SU-DHL-6 (cell line): ENCODE measurements around the gene AP1G2.

Experiments used
- H2AFZ ChIP-seq: fragments of 200-600 bp; sonication (generic); 2 replicates; pipeline ENCODE4 v1.6.1; 2014; ENCODE audit warnings: low read depth, mild to moderate bottlenecking, moderate library complexity, mixed read lengths, antibody characterized with exemption, low read length; ENCODE audit not compliant: severe bottlenecking
- H3F3A ChIP-seq: fragments of 200-600 bp; shearing (Covaris generic); 2 replicates; pipeline ENCODE4 v1.6.0; 2016; ENCODE audit warnings: antibody characterized with exemption, mild to moderate bottlenecking; ENCODE audit not compliant: insufficient read depth
- H3K27ac ChIP-seq: fragments of 200-600 bp; sonication (generic); 2 replicates; pipeline ENCODE4 v1.5.1; 2016; ENCODE audit warnings: low read depth, mild to moderate bottlenecking, low read length, moderate library complexity, mixed read lengths
- H3K27me3 ChIP-seq: fragments of 200-600 bp; sonication (generic), shearing (Covaris generic); 2 replicates; pipeline ENCODE4 v1.6.0; 2014; ENCODE audit warnings: mild to moderate bottlenecking, low read length
- H3K36me3 ChIP-seq: fragments of 200-600 bp; sonication (generic); 2 replicates; pipeline ENCODE4 v1.6.1; 2014; ENCODE audit warnings: mild to moderate bottlenecking, low read length, mixed read lengths
- H3K4me2 ChIP-seq: fragments of 300-600, 200-600 bp; shearing (Covaris generic), sonication (generic); 2 replicates; pipeline ENCODE4 v1.6.0; 2014; ENCODE audit warnings: low read length, low read depth, mild to moderate bottlenecking; ENCODE audit not compliant: poor library complexity, severe bottlenecking
- H3K4me3 ChIP-seq: fragments of 200-600 bp; sonication (generic); 2 replicates; pipeline ENCODE4 v1.5.1; 2014; ENCODE audit warnings: antibody characterized with exemption, low read length, mild to moderate bottlenecking, mixed read lengths; ENCODE audit not compliant: insufficient read depth, poor library complexity, severe bottlenecking
- H3K79me2 ChIP-seq: fragments of 200-600 bp; sonication (generic); 2 replicates; pipeline ENCODE4 v1.6.1; 2014; ENCODE audit warnings: mild to moderate bottlenecking, low read length, moderate library complexity; ENCODE audit not compliant: insufficient read depth
- H3K9ac ChIP-seq: fragments of 200-600 bp; sonication (generic); 2 replicates; pipeline ENCODE4 v1.7.0; 2014; ENCODE audit warnings: mild to moderate bottlenecking, low read length
- H3K9me2 ChIP-seq: fragments of 200-600 bp; sonication (generic); replicated peaks from 2 replicates; pipeline ENCODE4 v1.6.1; 2014; ENCODE audit warnings: low read length; ENCODE audit not compliant: insufficient read depth
- H3K9me3 ChIP-seq: fragments of 200-600 bp; sonication (generic); 2 replicates; pipeline ENCODE4 v1.6.1; 2014; ENCODE audit warnings: low read length, mixed read lengths; ENCODE audit not compliant: insufficient read depth
- H4K20me1 ChIP-seq: fragments of 200-600 bp; sonication (generic); 2 replicates; pipeline ENCODE4 v1.6.1; 2014; ENCODE audit warnings: low read depth, mild to moderate bottlenecking, antibody characterized with exemption, low read length, moderate library complexity, mixed read lengths
- CTCF ChIP-seq: fragments of 200-600 bp; sonication (generic); IDR thresholded peaks from one replicate; pipeline ENCODE4 v1.5.1; 2017; ENCODE audit warnings: antibody characterized with exemption, mild to moderate bottlenecking, low read length, moderate library complexity; ENCODE audit not compliant: insufficient read depth, poor library complexity, severe bottlenecking
- EZH2phosphoT487 ChIP-seq: fragments of 200-600 bp; sonication (generic), shearing (Covaris generic); conservative IDR thresholded peaks from 2 replicates; pipeline ENCODE4 v1.6.1; 2018; ENCODE audit warnings: mild to moderate bottlenecking, antibody characterized with exemption, low read length, moderate library complexity, mixed read lengths

The AP1G2 gene

GRCh38 chr14:23577710-23578392 lies 10.3 kb upstream of the AP1G2 start:
- no peak overlapping the region for H3K4me3 ChIP-seq
- H3K36me3 ChIP-seq: no peaks in the 10 kb centered on the region
- no peak overlapping the region for H2AFZ ChIP-seq
- no peaks in the 10 kb centered on the region for H3K27me3 ChIP-seq
- no peaks in the 10 kb centered on the region for H3F3A ChIP-seq
- H4K20me1 ChIP-seq: no peaks in the 10 kb centered on the region
- no peaks in the 10 kb centered on the region for H3K9me3 ChIP-seq
- no peak overlapping the region for H3K27ac ChIP-seq
- no peak for TF ChIP-seq EZH2phosphoT487
- TF ChIP-seq CTCF: no peak
- no peaks in the 10 kb centered on the region for H3K9me2 ChIP-seq
- H3K4me2 ChIP-seq: no peak overlapping the region
- no peak overlapping the region for H3K9ac ChIP-seq
- no peaks in the 10 kb centered on the region for H3K79me2 ChIP-seq

- Histone ChIP-seq H3K4me2 (no peak overlapping the region), H3K36me3 (no peaks in the 10 kb centered on the region), H4K20me1 (no peaks in the 10 kb centered on the region), H3F3A (no peaks in the 10 kb centered on the region), H3K4me3 (no peak overlapping the region), H3K27me3 (no peaks in the 10 kb centered on the region), H3K9ac (no peak overlapping the region), H3K9me2 (no peaks in the 10 kb centered on the region), H3K9me3 (no peaks in the 10 kb centered on the region), H2AFZ (no peak overlapping the region), H3K27ac (no peak overlapping the region), H3K79me2 (no peaks in the 10 kb centered on the region)
- TF ChIP-seq EZH2phosphoT487 (no peak), CTCF (no peak)
Measured at GRCh38 chr14:23577004-23577681, 9.6 kb upstream of the AP1G2 start.

- H3K4me3 ChIP-seq: no peak overlapping the region
- H3K4me2 ChIP-seq: no peak overlapping the region
- H2AFZ ChIP-seq: no peak overlapping the region
- no peak overlapping the region for H3K27ac ChIP-seq
- no peaks in the 10 kb centered on the region for H4K20me1 ChIP-seq
- H3K9me2 ChIP-seq: no peaks in the 10 kb centered on the region
- TF ChIP-seq EZH2phosphoT487 (no peak), CTCF (no peak)
- H3K27me3 ChIP-seq: no peaks in the 10 kb centered on the region
- peaks cover 9% of the 10 kb centered on the region; the same call in 1 of the 2 replicates for H3F3A ChIP-seq
- H3K79me2 ChIP-seq: no peaks in the 10 kb centered on the region
- no peak overlapping the region for H3K9ac ChIP-seq
- no peaks in the 10 kb centered on the region for H3K9me3 ChIP-seq
- no peaks in the 10 kb centered on the region for H3K36me3 ChIP-seq
Measured at GRCh38 chr14:23573384-23574015, 5.9 kb upstream of the AP1G2 start.
